GM21619 (cell line): ENCODE results near the gene MTHFD2L.
"Not testable (repeated sequence)": the region's sequence is repeated elsewhere in the genome, so short reads cannot be mapped to it uniquely, and the experiment has no call there.

ENCODE experiments used
- ATAC-seq: cut with Tn5 transposase; IDR thresholded peaks from one replicate; pipeline ENCODE4 v1.9.1; 2021; ENCODE audit not compliant: unreplicated experiment

MTHFD2L gene

GRCh38 chr4:74132188-74132587, 25.7 kb upstream of the MTHFD2L start:
- not testable (repeated sequence) for ATAC-seq

DNA sequence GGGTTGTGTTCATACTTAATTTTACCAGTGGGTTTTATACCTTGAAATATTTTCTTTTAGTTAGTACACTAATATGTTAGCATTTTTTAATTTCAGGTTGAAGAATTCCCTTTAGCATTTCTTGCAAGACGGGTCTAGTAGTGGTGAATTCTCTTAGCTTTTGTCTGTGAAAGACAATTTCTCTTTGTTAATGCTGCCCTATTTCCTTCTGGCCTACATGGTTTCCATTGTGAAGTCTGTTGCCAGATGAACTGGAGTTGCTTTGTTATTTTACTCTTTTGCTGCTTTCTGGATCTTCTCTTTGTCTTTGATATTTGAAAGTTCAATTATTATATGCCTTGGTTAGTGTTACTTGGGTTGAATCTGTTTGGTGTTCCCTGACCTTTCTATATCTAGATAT, 25.0 kb upstream of the MTHFD2L start:
- ATAC-seq, result no peak

- peak; percentile 85 for ATAC-seq
Measured at GRCh38 chr4:74133786-74134499, 24.0 kb upstream of the MTHFD2L start.

- ATAC-seq, result no peak
Measured at GRCh38 chr4:74134500-74134852, 23.4 kb upstream of the MTHFD2L start.

- no peak for ATAC-seq
Measured at GRCh38 chr4:74146581-74147129, 11.3 kb upstream of the MTHFD2L start.

DNA sequence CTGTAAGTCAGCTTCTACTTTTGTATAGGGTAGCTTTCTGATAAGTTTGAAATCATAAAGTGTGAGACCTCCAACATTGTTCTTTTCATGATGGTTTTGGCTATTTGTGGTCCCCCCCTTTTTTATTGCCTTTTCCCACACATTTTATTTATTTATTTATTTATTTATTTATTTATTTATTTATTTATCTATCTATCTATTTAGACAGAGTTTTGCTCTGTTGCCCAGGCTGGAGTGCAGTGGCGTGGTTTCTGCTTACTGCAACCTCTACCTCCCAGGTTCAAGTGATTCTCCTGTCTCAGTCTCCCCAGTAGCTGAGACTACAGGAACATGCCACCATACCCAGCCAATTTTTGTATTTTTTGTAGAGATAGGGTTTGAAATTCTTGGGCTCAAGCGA, 9.7 kb upstream of the MTHFD2L start:
- no peak for ATAC-seq

GRCh38 chr4:74152836-74153235, 5.1 kb upstream of the MTHFD2L start:
- no peak for ATAC-seq

- ATAC-seq, result no peak
Measured at GRCh38 chr4:74156521-74156920, 1.4 kb upstream of the MTHFD2L start.

DNA sequence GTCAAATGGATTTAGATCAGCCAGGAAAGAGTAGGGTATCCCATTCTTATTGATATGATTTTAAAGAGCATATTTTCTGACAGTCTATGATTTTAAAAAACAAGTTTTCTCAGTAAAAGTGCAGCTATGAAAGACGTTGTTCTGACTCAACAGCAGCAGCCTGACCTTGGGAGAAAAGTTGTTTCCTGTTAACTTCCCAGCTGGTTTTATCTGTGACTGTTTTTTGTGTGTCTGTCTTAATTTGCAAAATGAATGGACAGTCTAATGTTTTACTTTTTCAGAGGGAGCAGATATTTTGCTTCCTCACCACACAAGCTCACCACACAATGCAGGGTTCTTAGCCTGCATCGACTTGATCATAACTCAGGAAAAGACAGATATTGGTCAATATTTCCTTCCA, 764 bp upstream of the MTHFD2L start:
- ATAC-seq, result no peak

- no peak for ATAC-seq
Measured at GRCh38 chr4:74158466-74159142, 686 bp downstream of the MTHFD2L start.

DNA sequence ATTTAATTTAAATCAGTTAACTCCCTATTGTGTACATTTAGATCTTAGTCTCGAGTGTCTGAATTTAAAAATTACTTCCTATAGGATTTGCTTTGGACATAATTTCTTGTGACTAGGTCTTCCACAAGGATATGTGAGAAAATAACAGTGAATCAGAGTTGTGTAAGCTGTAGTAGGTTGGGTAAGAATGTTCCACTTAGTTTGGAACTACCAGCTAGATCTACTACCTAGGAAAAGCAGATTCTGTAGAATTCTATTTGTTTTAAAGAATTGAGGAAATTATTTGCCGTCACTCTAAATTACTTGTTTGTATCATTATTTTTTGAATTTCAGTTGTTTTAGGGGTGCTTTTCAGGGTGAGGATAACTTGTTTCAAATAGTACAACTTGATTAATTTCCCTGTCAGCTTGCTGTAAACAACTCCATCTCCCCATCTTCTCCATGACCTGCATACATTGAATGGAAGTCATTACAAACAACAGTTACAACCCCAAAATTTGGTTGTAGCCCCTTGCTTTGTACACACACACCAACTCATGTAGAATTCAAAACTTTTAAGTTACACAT, 1.3 kb downstream of the MTHFD2L start:
- ATAC-seq, result no peak

- no peak for ATAC-seq
Measured at GRCh38 chr4:74161666-74162450, 3.9 kb downstream of the MTHFD2L start.

- no peak for ATAC-seq
Measured at GRCh38 chr4:74166135-74166534, 8.2 kb downstream of the MTHFD2L start.

DNA sequence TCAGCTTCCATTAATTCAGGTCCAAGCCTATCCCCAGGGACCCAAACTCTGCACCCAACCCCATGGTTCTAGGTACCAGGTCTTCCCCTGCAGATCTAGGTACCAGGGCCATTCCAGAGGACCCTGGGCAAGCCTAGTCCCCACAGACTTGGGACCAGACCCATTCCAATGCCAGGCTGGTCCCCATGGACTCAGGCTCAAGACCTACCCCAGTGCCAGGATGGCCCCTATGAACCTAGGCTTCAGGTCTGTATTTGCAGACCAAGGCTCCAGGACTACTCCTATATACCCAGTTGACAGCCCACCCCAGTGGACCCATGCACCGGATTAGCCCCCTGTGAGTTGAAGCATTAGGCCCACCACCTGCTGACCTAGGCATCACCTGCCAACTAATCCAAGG, 8.9 kb downstream of the MTHFD2L start:
- ATAC-seq, result no peak

DNA sequence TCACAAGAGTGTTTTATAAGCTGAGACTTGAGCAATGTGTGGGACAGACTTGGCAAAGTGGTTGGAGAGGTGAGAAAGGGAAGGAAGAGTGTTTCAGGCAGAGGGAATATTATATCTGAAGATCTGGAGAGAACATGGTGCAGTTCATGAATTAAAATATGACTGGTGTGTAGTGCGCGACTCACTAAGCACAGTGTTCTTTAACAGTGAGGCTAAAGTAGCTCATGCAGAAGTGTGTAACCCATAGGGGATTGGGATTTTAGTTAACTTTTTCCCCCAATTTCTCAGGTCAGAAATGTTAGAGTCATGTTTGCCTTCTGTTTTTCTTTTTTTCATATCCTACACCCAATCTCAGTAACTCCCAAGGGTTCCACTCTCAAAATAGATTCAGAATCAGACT, 9.7 kb downstream of the MTHFD2L start:
- ATAC-seq, result no peak

DNA sequence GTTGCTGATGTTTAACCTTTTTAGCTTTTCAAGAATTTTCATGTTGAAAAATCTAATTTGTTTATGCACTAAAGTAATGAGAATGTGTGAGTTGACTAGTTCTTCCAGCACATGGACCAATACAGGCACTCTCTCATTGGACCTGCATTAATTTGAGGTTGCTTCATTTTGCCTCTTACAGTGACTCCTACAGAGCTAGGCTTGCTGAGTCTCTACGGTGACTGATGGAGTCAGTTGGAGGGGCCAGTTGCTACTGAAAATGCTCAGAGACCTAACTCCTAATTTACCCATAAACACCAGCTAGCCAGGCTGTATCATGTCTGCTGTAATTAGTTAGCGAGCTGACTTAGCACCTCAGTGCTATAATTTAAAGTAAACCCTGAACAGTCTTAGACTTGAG, 10.9 kb downstream of the MTHFD2L start:
- no peak for ATAC-seq

DNA sequence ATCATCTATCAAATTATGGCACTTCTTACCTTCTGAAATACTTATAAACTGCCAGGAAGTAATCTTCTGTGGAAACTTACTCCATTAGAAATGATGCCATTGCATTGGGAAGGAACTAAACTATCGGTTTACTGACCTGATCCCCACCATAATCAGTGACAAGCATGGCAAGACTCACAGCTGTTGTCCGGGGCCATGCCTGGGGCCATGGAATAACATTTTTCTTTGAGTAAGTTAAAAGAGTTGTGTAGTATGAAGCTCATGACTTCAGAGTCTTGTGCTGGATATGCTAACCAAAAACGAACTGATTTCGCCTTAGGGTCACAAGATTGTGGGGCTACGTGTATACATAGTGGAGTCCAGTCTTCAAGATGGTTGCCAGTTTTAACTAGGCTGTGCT, 15.4 kb downstream of the MTHFD2L start:
- ATAC-seq, result no peak

- no peak for ATAC-seq
Measured at GRCh38 chr4:74174421-74174820, 16.5 kb downstream of the MTHFD2L start.

DNA sequence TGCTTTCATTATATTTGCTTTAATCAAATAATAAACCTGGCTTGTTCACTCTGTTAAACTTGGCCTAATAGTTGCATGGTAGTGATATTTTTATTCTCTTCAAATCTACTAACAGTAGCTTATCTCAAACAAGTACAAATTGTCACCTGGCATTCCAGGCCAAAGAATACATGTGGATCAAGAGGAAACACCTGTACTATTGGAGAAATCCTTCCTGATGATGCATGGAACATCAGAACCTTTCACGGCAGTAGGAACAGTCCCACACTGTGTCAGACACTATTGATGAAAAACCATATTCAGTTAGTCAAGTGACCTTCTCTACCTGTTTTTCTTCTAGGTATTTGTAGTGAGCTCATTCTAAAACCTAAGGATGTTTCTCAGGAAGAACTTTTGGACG, 17.0 kb downstream of the MTHFD2L start:
- no peak for ATAC-seq

- no peak for ATAC-seq
Measured at GRCh38 chr4:74175379-74175778, 17.5 kb downstream of the MTHFD2L start.

DNA sequence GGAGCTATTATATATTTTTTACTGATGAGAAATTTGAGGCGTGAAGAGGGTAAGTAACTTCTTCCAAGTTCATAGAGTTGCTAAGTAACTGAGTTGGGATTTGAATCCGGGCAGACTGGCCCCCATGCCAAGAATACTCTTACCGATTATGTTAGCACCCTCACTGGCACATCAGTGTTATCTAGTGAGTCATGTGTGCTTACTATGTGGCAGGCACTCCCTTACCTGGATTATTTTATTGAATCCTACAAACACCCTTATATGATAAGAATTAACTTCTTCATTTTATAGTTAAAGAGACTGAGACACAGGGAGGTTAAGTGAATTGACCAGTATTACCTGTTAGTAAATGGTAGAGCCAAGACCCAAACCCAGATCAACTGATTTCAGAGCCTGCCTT, 20.9 kb downstream of the MTHFD2L start:
- ATAC-seq, result no peak
